ENCODE data around the gene TMIGD2.

Gene TMIGD2

GRCh38 chr19:4318460-4318859 is 16.3 kb upstream of the TMIGD2 start:
- TF ChIP-seq POLR2A (IDR thresholded peaks at IDR 0.05; ENCODE audit: low read length) = no peak
- TF ChIP-seq GATA1 (IDR thresholded peaks at IDR 0.05; ENCODE audit: low read depth, low read length) = no peak
- no peak for DNase-seq

- no peak for TF ChIP-seq GATA1 (IDR thresholded peaks at IDR 0.05; ENCODE audit: low read depth, low read length)
- no peak for TF ChIP-seq POLR2A (IDR thresholded peaks at IDR 0.05; ENCODE audit: low read length)
- DNase-seq = no peak
Measured at GRCh38 chr19:4316956-4317355, 14.8 kb upstream of the TMIGD2 start.

- no peak for DNase-seq
Measured at GRCh38 chr19:4313847-4314490, 11.8 kb upstream of the TMIGD2 start.

GRCh38 chr19:4310247-4311121 is 8.3 kb upstream of the TMIGD2 start:
- TF ChIP-seq GATA1 (IDR thresholded peaks at IDR 0.05; ENCODE audit: low read depth, low read length) = no peak
- TF ChIP-seq POLR2A (IDR thresholded peaks at IDR 0.05; ENCODE audit: low read length) = no peak

More at GRCh38 chr19:4313847-4314490, 11.8 kb upstream of the TMIGD2 start:
- TF ChIP-seq POLR2A (IDR thresholded peaks at IDR 0.05; ENCODE audit: low read length) = no peak
- TF ChIP-seq GATA1 (IDR thresholded peaks at IDR 0.05; ENCODE audit: low read depth, low read length) = no peak

GRCh38 chr19:4305659-4306058 is 3.5 kb upstream of the TMIGD2 start:
- no peak for DNase-seq
- TF ChIP-seq GATA1 (IDR thresholded peaks at IDR 0.05; ENCODE audit: low read depth, low read length) (no peak), POLR2A (IDR thresholded peaks at IDR 0.05; ENCODE audit: low read length) (no peak)

More at GRCh38 chr19:4310247-4311121, 8.3 kb upstream of the TMIGD2 start:
- no peak for DNase-seq

GRCh38 chr19:4305257-4305612 is 3.0 kb upstream of the TMIGD2 start:
- TF ChIP-seq POLR2A (IDR thresholded peaks at IDR 0.05; ENCODE audit: low read length) (no peak), GATA1 (IDR thresholded peaks at IDR 0.05; ENCODE audit: low read depth, low read length) (no peak)
- no peak for DNase-seq

GRCh38 chr19:4304538-4305256 is 2.5 kb upstream of the TMIGD2 start, which contains the start of gene FSD1:
Gene FSD1 (plus strand): TSS chr19:4304598. CDS start chr19:4304747, 149 bp downstream.
- peak; percentile 61 to 63 for DNase-seq

GRCh38 chr19:4303819-4304537 is 1.8 kb upstream of the TMIGD2 start:
- TF ChIP-seq GATA1 (IDR thresholded peaks at IDR 0.05; ENCODE audit: low read depth, low read length) = no peak
- TF ChIP-seq POLR2A (IDR thresholded peaks at IDR 0.05; ENCODE audit: low read length) = no peak
- DNase-seq = no peak

More at GRCh38 chr19:4304538-4305256, 2.5 kb upstream of the TMIGD2 start, which contains the start of gene FSD1:
- TF ChIP-seq POLR2A (IDR thresholded peaks at IDR 0.05; ENCODE audit: low read length) = no peak
- no peak for TF ChIP-seq GATA1 (IDR thresholded peaks at IDR 0.05; ENCODE audit: low read depth, low read length)

- DNase-seq = no peak
- TF ChIP-seq POLR2A (IDR thresholded peaks at IDR 0.05; ENCODE audit: low read length) (no peak), GATA1 (IDR thresholded peaks at IDR 0.05; ENCODE audit: low read depth, low read length) (no peak)
Measured at GRCh38 chr19:4301590-4302242, 473 bp downstream of the TMIGD2 start.

GRCh38 chr19:4300589-4300988 is 1.6 kb downstream of the TMIGD2 start:
- no peak for DNase-seq
- TF ChIP-seq GATA1 (IDR thresholded peaks at IDR 0.05; ENCODE audit: low read depth, low read length) (no peak), POLR2A (IDR thresholded peaks at IDR 0.05; ENCODE audit: low read length) (no peak)

GRCh38 chr19:4298810-4299550 is 3.2 kb downstream of the TMIGD2 start:
- no peak for TF ChIP-seq POLR2A (IDR thresholded peaks at IDR 0.05; ENCODE audit: low read length)
- TF ChIP-seq GATA1 (IDR thresholded peaks at IDR 0.05; ENCODE audit: low read depth, low read length) = no peak
- DNase-seq = no peak

All from erythroblast (primary cell).